Activated CD4-positive, alpha-beta memory T cell treated with anti-CD3 and anti-CD28 coated beads for 36 hours (primary cell): ENCODE measurements around the gene RANBP9. TPM values are rescaled to one million over a fixed set of nuclear protein-coding genes. Genes with fewer than 3 reads are reported as not detected.

Source experiments
- CTCF ChIA-PET: fragments of 350-600 bp; sonication (Branson Sonifier 250); formaldehyde crosslinking; loops from one replicate; lab custom pipeline; 2021; ENCODE audit warnings: antibody characterized with exemption, inconsistent platforms; lab: Charles Lee
- POLR2A ChIA-PET: fragments of 350-600 bp; sonication (Branson Sonifier 250); formaldehyde crosslinking; loops from one replicate; lab custom pipeline; 2021; ENCODE audit warnings: antibody characterized with exemption; lab: Charles Lee
- DNase-seq: peaks from one replicate; pipeline ENCODE4 v3.0.0-alpha.2; 2020
- H3K27ac Mint-ChIP-seq: one replicate; pipeline ENCODE4 v1.8.0; 2021; ENCODE audit warnings: mixed read lengths
- H3K27me3 Mint-ChIP-seq: one replicate; pipeline ENCODE4 v1.8.0; 2021; ENCODE audit warnings: mixed read lengths
- H3K36me3 Mint-ChIP-seq: one replicate; pipeline ENCODE4 v1.8.0; 2021; ENCODE audit warnings: mixed read lengths
- H3K4me1 Mint-ChIP-seq: one replicate; pipeline ENCODE4 v1.8.0; 2021; ENCODE audit warnings: low read depth, mixed read lengths
- H3K4me3 Mint-ChIP-seq: one replicate; pipeline ENCODE4 v1.8.0; 2021; ENCODE audit warnings: mild to moderate bottlenecking, mixed read lengths
- H3K9me3 Mint-ChIP-seq: one replicate; pipeline ENCODE4 v1.8.0; 2021; ENCODE audit warnings: mixed read lengths
- intact Hi-C: fragments of 100-400 bp; cut with micrococcal nuclease; formaldehyde crosslinking; loops from one replicate; pipeline ENCODE4 v1.15.1; 2023
- total RNA-seq, 2 experiments: library from RNA; stranded (reverse); gene quantifications; one replicate each; pipeline ENCODE4 v1.2.3, GENCODE V29; 2021

RANBP9 gene
- total RNA-seq, 2 experiments from 2014 or later = 63.7 to 66.2 TPM

- Mint-ChIP-seq H3K9me3 (no peaks in the 10 kb centered on the region), H3K27ac (peak overlapping the region; percentile 68), H3K4me1 (peaks cover 85% of the 10 kb centered on the region), H3K27me3 (no peaks in the 10 kb centered on the region), H3K36me3 (peaks cover 5% of the 10 kb centered on the region), H3K4me3 (no peak overlapping the region)
- no peak for DNase-seq
- ChIA-PET POLR2A (no interaction called here), CTCF (interaction anchor here (0.9 kb wide), 1 partner anchor 52 kb away, joined by 3 read pairs; the partner anchor contains the start of gene NOL7)
- intact Hi-C loops = loop anchor here (2.0 kb wide), 2 partner anchors 15 to 41 kb away; no protein-coding TSS in a partner anchor
Observed at GRCh38 chr6:13667655-13668054, 44.0 kb downstream of the RANBP9 start.

GRCh38 chr6:13666194-13667105 lies 45.2 kb downstream of the RANBP9 start:
- Mint-ChIP-seq H3K27ac (peak overlapping the region; percentile 69), H3K4me3 (peak overlapping the region; percentile 3), H3K9me3 (no peaks in the 10 kb centered on the region), H3K4me1 (peaks cover 85% of the 10 kb centered on the region), H3K27me3 (no peaks in the 10 kb centered on the region), H3K36me3 (peaks cover 5% of the 10 kb centered on the region)
- intact Hi-C loops = no loop called here
- ChIA-PET CTCF (interaction anchor here (0.7 to 1.4 kb wide), 3 partner anchors 51 to 129 kb away, joined by 3 read pairs; partner anchors contain the start of gene NOL7), POLR2A (no interaction called here)
- peak; percentile 31 for DNase-seq

GRCh38 chr6:13664703-13665352 lies 46.8 kb downstream of the RANBP9 start:
- ChIA-PET POLR2A (interaction anchor here (0.6 kb wide), 1 partner anchor 122 kb away, joined by 4 read pairs; no protein-coding TSS in a partner anchor), CTCF (no interaction called here)
- H3K4me1 Mint-ChIP-seq = peaks cover 92% of the 10 kb centered on the region
- H3K36me3 Mint-ChIP-seq = peaks cover 3% of the 10 kb centered on the region
- no peak for DNase-seq
- H3K4me3 Mint-ChIP-seq = no peak overlapping the region
- H3K27me3 Mint-ChIP-seq = no peaks in the 10 kb centered on the region
- no peak overlapping the region for H3K27ac Mint-ChIP-seq
- H3K9me3 Mint-ChIP-seq = no peaks in the 10 kb centered on the region
- intact Hi-C loops = loop anchor here (2.0 kb wide), 1 partner anchor 24 kb away; no protein-coding TSS in a partner anchor

DNA sequence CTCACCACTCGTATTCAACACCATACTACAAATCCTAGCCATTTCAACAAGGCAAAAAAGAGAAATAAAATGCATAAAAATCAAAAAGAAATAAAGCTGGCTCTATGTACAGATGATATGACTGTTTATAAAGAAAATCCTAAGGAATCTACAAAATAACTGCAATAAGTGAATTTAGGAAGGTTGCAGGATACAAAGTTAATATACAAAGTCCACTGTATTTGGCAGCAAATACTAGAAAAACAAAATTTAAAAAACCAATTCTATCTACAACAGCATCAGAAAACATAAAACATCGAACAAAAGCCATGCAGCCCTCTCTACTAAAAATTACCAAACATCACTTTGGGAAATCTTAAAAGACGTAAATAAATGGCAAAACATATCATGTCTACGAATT lies 47.6 kb downstream of the RANBP9 start:
- H3K4me1 Mint-ChIP-seq = peaks cover 88% of the 10 kb centered on the region
- intact Hi-C loops = loop anchor here (2.0 kb wide), 1 partner anchor 23 kb away; no protein-coding TSS in a partner anchor
- H3K9me3 Mint-ChIP-seq = no peaks in the 10 kb centered on the region
- no peaks in the 10 kb centered on the region for H3K27me3 Mint-ChIP-seq
- H3K27ac Mint-ChIP-seq = no peak overlapping the region
- CTCF ChIA-PET = interaction anchor here (1.3 kb wide), 1 partner anchor 39 kb away, joined by 4 read pairs; no protein-coding TSS in a partner anchor
- POLR2A ChIA-PET = interaction anchor here (0.6 kb wide), 1 partner anchor 123 kb away, joined by 4 read pairs; no protein-coding TSS in a partner anchor
- no peak for DNase-seq
- H3K36me3 Mint-ChIP-seq = peaks cover 3% of the 10 kb centered on the region
- no peak overlapping the region for H3K4me3 Mint-ChIP-seq

DNA sequence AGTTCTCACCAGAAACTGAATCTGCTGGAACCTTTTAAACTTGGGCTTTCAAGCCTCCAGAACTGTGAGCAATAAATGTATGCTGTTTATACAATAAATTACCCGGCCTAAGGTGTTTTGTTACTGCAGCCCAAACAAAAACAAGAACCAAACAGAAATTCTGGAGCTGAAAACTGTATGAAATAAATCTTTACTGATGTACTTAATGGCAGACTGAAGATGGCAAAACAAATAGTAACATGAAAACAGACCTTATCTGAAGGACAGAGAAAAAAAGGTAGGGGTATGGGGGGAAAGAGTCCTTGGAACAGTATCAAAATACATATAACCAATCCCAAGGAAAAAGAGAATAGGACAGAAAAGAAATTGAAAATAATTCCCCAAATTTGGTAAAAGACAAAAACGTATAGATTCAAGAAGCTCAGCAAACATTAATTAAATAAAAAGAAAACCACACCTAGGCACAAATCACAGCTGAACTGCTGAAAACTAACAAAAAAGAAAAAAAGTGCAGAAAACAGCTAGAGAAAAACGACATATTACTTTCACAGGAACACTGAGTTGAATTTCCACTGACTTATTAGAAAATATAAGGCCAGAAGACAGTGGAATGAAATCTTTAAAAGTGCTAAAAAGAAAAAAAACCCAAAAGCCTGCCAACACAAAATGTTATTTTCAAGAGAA lies 48.8 kb downstream of the RANBP9 start:
- intact Hi-C loops = no loop called here
- POLR2A ChIA-PET = no interaction called here
- H3K27me3 Mint-ChIP-seq = no peaks in the 10 kb centered on the region
- no peak overlapping the region for H3K27ac Mint-ChIP-seq
- DNase-seq = no peak
- CTCF ChIA-PET = interaction anchor here (0.8 kb wide), 1 partner anchor 226 kb away, joined by 3 read pairs; no protein-coding TSS in a partner anchor
- H3K4me1 Mint-ChIP-seq = peaks cover 81% of the 10 kb centered on the region
- no peaks in the 10 kb centered on the region for H3K9me3 Mint-ChIP-seq
- no peak overlapping the region for H3K4me3 Mint-ChIP-seq
- H3K36me3 Mint-ChIP-seq = peaks cover 3% of the 10 kb centered on the region

- no peaks in the 10 kb centered on the region for H3K9me3 Mint-ChIP-seq
- H3K4me1 Mint-ChIP-seq = peaks cover 70% of the 10 kb centered on the region
- peaks cover under 1% of the 10 kb centered on the region for H3K36me3 Mint-ChIP-seq
- H3K4me3 Mint-ChIP-seq = no peak overlapping the region
- H3K27ac Mint-ChIP-seq = no peak overlapping the region
- ChIA-PET POLR2A (interaction anchor here (1.0 kb wide), 1 partner anchor 26 kb away, joined by 3 read pairs; no protein-coding TSS in a partner anchor), CTCF (no interaction called here)
- intact Hi-C loops = no loop called here
- no peak for DNase-seq
- H3K27me3 Mint-ChIP-seq = no peaks in the 10 kb centered on the region
Observed at GRCh38 chr6:13661647-13662046, 50.0 kb downstream of the RANBP9 start.

- H3K27ac Mint-ChIP-seq = no peak overlapping the region
- POLR2A ChIA-PET = interaction anchor here (0.7 to 1.0 kb wide), 2 partner anchors 27 to 75 kb away, joined by 3 read pairs; no protein-coding TSS in a partner anchor
Observed at GRCh38 chr6:13660893-13661292, 50.7 kb downstream of the RANBP9 start.

DNA sequence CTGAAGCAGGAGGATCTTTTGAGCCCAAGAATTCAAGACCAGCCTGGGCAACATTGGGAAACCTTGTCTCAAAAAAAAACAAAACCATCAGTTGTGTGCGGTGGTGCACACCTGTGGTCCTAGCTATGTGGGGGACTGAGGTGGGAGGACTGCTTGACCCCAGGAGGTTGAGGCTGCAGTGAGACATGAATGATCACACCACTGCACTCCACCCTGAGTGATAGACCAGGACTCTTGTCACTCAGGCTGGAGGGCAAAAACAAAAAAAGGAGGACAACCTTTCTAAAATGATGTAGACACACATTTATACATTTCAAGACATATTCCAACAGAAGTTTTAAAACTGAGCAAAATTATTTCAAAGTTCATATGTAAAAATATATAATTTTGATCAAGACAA lies 51.4 kb downstream of the RANBP9 start:
- peaks cover 7% of the 10 kb centered on the region for H3K36me3 Mint-ChIP-seq
- no peak for DNase-seq
- H3K9me3 Mint-ChIP-seq = no peaks in the 10 kb centered on the region
- CTCF ChIA-PET = no interaction called here
- no peak overlapping the region for H3K4me3 Mint-ChIP-seq
- no peaks in the 10 kb centered on the region for H3K27me3 Mint-ChIP-seq
- no peak overlapping the region for H3K27ac Mint-ChIP-seq
- POLR2A ChIA-PET = interaction anchor here (0.7 to 1.0 kb wide), 2 partner anchors 28 to 75 kb away, joined by 3 read pairs; no protein-coding TSS in a partner anchor
- peaks cover 64% of the 10 kb centered on the region for H3K4me1 Mint-ChIP-seq
- intact Hi-C loops = no loop called here

More at GRCh38 chr6:13660893-13661292, 50.7 kb downstream of the RANBP9 start:
- peaks cover 3% of the 10 kb centered on the region for H3K36me3 Mint-ChIP-seq
- intact Hi-C loops = no loop called here
- no peak overlapping the region for H3K4me3 Mint-ChIP-seq
- H3K27me3 Mint-ChIP-seq = no peaks in the 10 kb centered on the region
- DNase-seq = no peak
- CTCF ChIA-PET = no interaction called here
- H3K9me3 Mint-ChIP-seq = no peaks in the 10 kb centered on the region
- H3K4me1 Mint-ChIP-seq = peaks cover 67% of the 10 kb centered on the region

DNA sequence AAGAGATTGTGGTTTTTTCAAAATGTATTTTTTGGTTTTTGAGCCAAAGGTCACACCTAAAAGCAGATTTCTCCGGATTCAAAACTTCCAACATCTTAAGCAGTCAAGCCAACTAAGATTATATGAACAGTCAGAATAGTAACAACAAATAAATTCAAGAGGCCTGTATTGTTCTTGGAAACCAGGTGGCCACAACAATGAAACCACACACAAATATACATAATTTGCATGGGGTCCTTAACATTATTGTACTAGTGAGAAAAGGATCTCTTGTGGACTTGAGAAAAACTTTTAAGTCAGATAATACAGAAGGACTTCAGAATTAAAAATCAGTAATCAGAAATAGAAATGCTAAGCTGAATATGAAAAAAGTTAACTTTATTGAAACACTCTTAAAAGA lies 55.9 kb downstream of the RANBP9 start:
- H3K9me3 Mint-ChIP-seq = no peaks in the 10 kb centered on the region
- no peak for DNase-seq
- intact Hi-C loops = no loop called here
- no peak overlapping the region for H3K4me3 Mint-ChIP-seq
- POLR2A ChIA-PET = no interaction called here
- H3K27me3 Mint-ChIP-seq = no peaks in the 10 kb centered on the region
- peaks cover 11% of the 10 kb centered on the region for H3K36me3 Mint-ChIP-seq
- H3K27ac Mint-ChIP-seq = no peak overlapping the region
- H3K4me1 Mint-ChIP-seq = peaks cover 23% of the 10 kb centered on the region
- CTCF ChIA-PET = no interaction called here

DNA sequence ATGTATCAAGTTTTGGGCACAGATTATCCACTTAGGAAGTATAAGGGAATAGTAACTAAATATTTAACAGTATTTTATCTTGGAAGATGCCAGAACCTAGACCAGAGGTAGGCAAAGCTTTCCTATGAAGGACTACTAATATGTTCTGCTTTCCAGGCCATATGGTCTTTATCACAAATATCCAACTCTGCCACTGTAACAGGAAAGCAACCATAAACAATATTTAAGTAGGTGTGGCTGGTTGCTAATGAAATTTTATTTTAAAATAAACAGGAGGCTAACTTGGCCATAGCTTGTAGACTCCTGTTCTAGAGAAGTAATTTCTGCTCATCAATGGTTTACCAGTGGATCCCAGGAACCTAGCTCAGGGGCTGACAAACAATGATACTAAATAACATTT lies 57.1 kb downstream of the RANBP9 start:
- Mint-ChIP-seq H3K27me3 (no peaks in the 10 kb centered on the region), H3K27ac (no peak overlapping the region), H3K4me1 (peaks cover 21% of the 10 kb centered on the region), H3K4me3 (no peak overlapping the region), H3K36me3 (peaks cover 14% of the 10 kb centered on the region), H3K9me3 (no peaks in the 10 kb centered on the region)
- POLR2A ChIA-PET = no interaction called here
- CTCF ChIA-PET = no interaction called here
- intact Hi-C loops = no loop called here
- no peak for DNase-seq

DNA sequence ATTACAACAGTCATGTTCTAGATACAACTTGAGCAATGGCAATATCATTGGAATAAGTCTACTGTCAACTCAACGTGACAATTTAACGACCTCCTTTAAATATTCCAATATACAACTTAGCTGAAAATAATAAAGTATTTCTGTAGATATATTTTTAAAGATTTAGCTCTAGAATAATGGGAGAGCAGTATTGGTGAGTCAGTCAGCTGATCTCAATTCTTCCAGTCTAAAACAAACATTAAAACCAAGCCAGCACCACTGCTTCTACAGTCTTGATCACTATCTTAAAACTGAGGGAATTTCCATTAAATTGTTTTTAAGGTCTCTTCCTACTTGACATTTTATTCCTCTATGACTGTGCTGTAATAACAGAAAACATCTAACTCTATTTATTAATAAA lies 58.3 kb downstream of the RANBP9 start:
- Mint-ChIP-seq H3K4me1 (peaks cover 19% of the 10 kb centered on the region), H3K36me3 (peaks cover 14% of the 10 kb centered on the region), H3K27me3 (no peaks in the 10 kb centered on the region), H3K4me3 (no peak overlapping the region), H3K27ac (no peak overlapping the region), H3K9me3 (no peaks in the 10 kb centered on the region)
- intact Hi-C loops = no loop called here
- ChIA-PET CTCF (interaction anchor here (1.1 to 1.3 kb wide), 2 partner anchors 28 to 34 kb away, joined by 3 read pairs; no protein-coding TSS in a partner anchor), POLR2A (no interaction called here)
- DNase-seq = no peak
